Liver (tissue), 9 donors: ENCODE data around the gene WDR5. TPM values are rescaled to one million over a fixed set of nuclear protein-coding genes. Genes with fewer than 3 reads are reported as not detected.

Experiments
- DNase-seq: peaks from one replicate; pipeline ENCODE4 v3.0.0-alpha.2; 2017; ENCODE audit warnings: low spot score
- H3K27ac ChIP-seq, 2 donors: one replicate each; pipeline ENCODE4 v1.7.0; 2013; ENCODE audit warnings: inconsistent platforms in 2 of 2, low read length in 2 of 2, control low read depth in 1 of 2, low read depth in 1 of 2, mild to moderate bottlenecking in 1 of 2
- H3K27me3 ChIP-seq, 4 donors: one replicate each; pipeline versions ENCODE4 v1.6.1 to v1.7.0; 2013; ENCODE audit warnings: low read length in 3 of 4, inconsistent platforms in 1 of 4, mild to moderate bottlenecking in 1 of 4, moderate library complexity in 1 of 4; ENCODE audit not compliant: control insufficient read depth in 4 of 4, insufficient read depth in 4 of 4
- H3K36me3 ChIP-seq, 4 donors: one replicate each; pipeline versions ENCODE4 v1.6.1 to v1.7.0; 2013; ENCODE audit warnings: low read length in 3 of 4, mild to moderate bottlenecking in 3 of 4, low read depth in 1 of 4, moderate library complexity in 1 of 4; ENCODE audit not compliant: control insufficient read depth in 4 of 4, insufficient read depth in 3 of 4
- H3K4me1 ChIP-seq, 4 donors: one replicate each; pipeline versions ENCODE4 v1.6.1 to v1.7.0; 2013; ENCODE audit warnings: low read length in 3 of 4, mild to moderate bottlenecking in 3 of 4, moderate library complexity in 1 of 4; ENCODE audit not compliant: control insufficient read depth in 4 of 4, insufficient read depth in 4 of 4
- H3K4me3 ChIP-seq, 3 donors: one replicate each; pipeline versions ENCODE4 v1.6.1 to v1.7.0; 2013; ENCODE audit warnings: low read length in 3 of 3, control low read depth in 1 of 3, low read depth in 1 of 3, mild to moderate bottlenecking in 1 of 3
- H3K9ac ChIP-seq, 2 donors: one replicate each; pipeline ENCODE4 v1.7.0; 2013; ENCODE audit warnings: low read length in 2 of 2, mild to moderate bottlenecking in 2 of 2, moderate library complexity in 2 of 2, control low read depth in 1 of 2, low read depth in 1 of 2
- H3K9me3 ChIP-seq, 4 donors: one replicate each; pipeline versions ENCODE4 v1.6.1 to v1.7.0; 2013; ENCODE audit warnings: low read length in 3 of 4; ENCODE audit not compliant: control insufficient read depth in 4 of 4
- ATF3 ChIP-seq: IDR thresholded peaks from 2 replicates; pipeline ENCODE4 v1.6.1; 2016; ENCODE audit warnings: antibody characterized with exemption
- CTCF ChIP-seq: fragments of 150-350 bp; IDR thresholded peaks from 2 replicates; pipeline ENCODE4 v1.5.1; 2017; ENCODE audit warnings: improper control_type of control experiment, low read depth, low read length; ENCODE audit not compliant: missing input control
- EGR1 ChIP-seq, 2 donors: IDR thresholded peaks; 2 replicates each; pipeline ENCODE4 v1.6.1; 2016 to 2018; ENCODE audit warnings: antibody characterized with exemption in 2 of 2, low read depth in 2 of 2
- FOXA2 ChIP-seq: IDR thresholded peaks from 2 replicates; pipeline ENCODE4 v1.6.1; 2016; ENCODE audit warnings: antibody characterized with exemption
- HNF4A ChIP-seq, 2 donors: conservative IDR thresholded peaks; 2 replicates each; pipeline ENCODE4 v1.6.1; 2016; ENCODE audit warnings: antibody characterized with exemption in 2 of 2, mild to moderate bottlenecking in 2 of 2
- HNF4G ChIP-seq: IDR thresholded peaks from 2 replicates; pipeline ENCODE4 v1.6.1; 2016; ENCODE audit warnings: antibody characterized with exemption
- RAD21 ChIP-seq, 2 donors: IDR thresholded peaks; 2 replicates each; pipeline ENCODE4 v1.6.1; 2016; ENCODE audit warnings: antibody characterized with exemption in 2 of 2, mild to moderate bottlenecking in 2 of 2
- REST ChIP-seq: IDR thresholded peaks from 2 replicates; pipeline ENCODE4 v1.6.1; 2016; ENCODE audit warnings: antibody characterized with exemption, mild to moderate bottlenecking
- RXRA ChIP-seq, 2 donors: IDR thresholded peaks; 2 replicates each; pipeline ENCODE4 v1.6.1; 2017 to 2018; ENCODE audit warnings: antibody characterized with exemption in 2 of 2, mild to moderate bottlenecking in 1 of 2
- SP1 ChIP-seq: IDR thresholded peaks from 2 replicates; pipeline ENCODE4 v1.6.1; 2018; ENCODE audit warnings: antibody characterized with exemption, mild to moderate bottlenecking
- TAF1 ChIP-seq: conservative IDR thresholded peaks from 2 replicates; pipeline ENCODE4 v1.6.1; 2016; ENCODE audit warnings: antibody characterized with exemption, mild to moderate bottlenecking
- YY1 ChIP-seq: IDR thresholded peaks from 2 replicates; pipeline ENCODE4 v1.6.1; 2016; ENCODE audit warnings: antibody characterized with exemption, mild to moderate bottlenecking
- ZBTB33 ChIP-seq: IDR thresholded peaks from 2 replicates; pipeline ENCODE4 v1.6.1; 2016; ENCODE audit warnings: antibody characterized with exemption
- WGBS: extraction: QIAGEN DNeasy Blood & Tissue Kit; methylation state at CpG from one replicate; pipeline ENCODE4 v1.1.7; 2013; 5-methylcytosine and 5-hydroxymethylcytosine counted together
- polyA plus RNA-seq, 2 donors: library from polyadenylated mRNA; stranded (reverse) in 1 of 2; unstranded in 1 of 2; fragments of 200-250 nt in 1 of 2; fragments of >200 nt in 1 of 2; fragmentation: Nextera tagmentation in 1 of 2; extraction: Ambion mirVana in 1 of 2; gene quantifications; one replicate each; pipeline versions ENCODE4 v1.2.1 to v1.2.3, GENCODE V29; 2013 to 2015
- total RNA-seq, 2 donors: library from RNA; depleted of rRNA; stranded (reverse); fragments of >200 nt; gene quantifications; one replicate each; pipeline ENCODE4 v1.2.3, GENCODE V29; 2014
- donor health status: healthy.
- donor health status: healthy.
- donor health status: healthy.
- donor health status: healthy.
- donor health status: healthy.

The WDR5 gene
- total and polyA plus RNA-seq, 4 donors, result 11.1 to 21.6 (median 14.6) TPM

GRCh38 chr9:134128727-134129679 lies 6.9 kb upstream of the WDR5 start:
- Histone ChIP-seq H3K27ac (no peak overlapping the region), H3K36me3 (no peaks in the 10 kb centered on the region), H3K9me3 (no peaks in the 10 kb centered on the region), H3K9ac (no peak overlapping the region), H3K4me3 (no peak overlapping the region), H3K4me1 (peaks cover 0 to 10% (median 3%) of the 10 kb centered on the region in 4 donors), H3K27me3 (no peaks in the 10 kb centered on the region)
- peak; percentile 25 for DNase-seq
- TF ChIP-seq FOXA2 (no peak), CTCF (no peak), ATF3 (no peak), HNF4A (conservative IDR thresholded peaks at IDR 0.05) (no peak), RXRA (IDR thresholded peaks at IDR 0.05) (no peak), RAD21 (IDR thresholded peaks at IDR 0.05) (no peak), TAF1 (no peak), YY1 (no peak), HNF4G (no peak), ZBTB33 (no peak), SP1 (no peak), EGR1 (IDR thresholded peaks at IDR 0.05; ENCODE audit: low read depth in 2 of 2) (no peak), REST (no peak)
- WGBS, result 91% methylated on average over 38 of the region's 38 CpGs
